ENCODE measurements around the gene PDE3A.
A peak's percentile ranks its signal among the peaks of the same experiment; 100 is the strongest.

DNA sequence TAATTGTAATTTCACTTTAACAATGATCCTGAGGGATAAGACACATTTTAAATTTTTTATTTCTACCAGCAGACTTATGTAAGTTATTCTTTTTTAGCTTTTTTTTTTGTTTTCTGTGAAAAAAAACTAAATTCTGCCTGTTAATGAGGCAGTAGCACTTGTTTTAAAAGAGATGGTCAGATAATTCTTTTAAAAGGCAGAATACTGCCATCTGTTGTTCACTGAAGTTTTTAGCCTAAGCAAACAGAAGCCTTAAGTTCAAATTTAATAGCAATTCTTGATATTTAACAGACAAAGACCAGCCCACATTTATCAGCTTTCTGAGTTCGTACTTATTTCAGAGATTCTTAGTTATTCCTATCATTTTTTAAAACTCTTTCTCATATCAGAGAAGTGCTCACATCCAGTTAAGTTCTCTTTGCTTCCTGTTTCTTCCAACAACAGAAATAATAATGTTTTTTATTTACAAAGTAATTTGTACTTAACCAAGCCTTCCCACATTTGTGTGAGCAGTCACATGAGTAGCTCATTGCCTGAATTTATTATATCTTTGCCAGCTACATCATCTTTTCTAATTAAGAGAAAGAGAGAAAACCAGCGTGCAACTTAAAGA, 233.4 kb downstream of the PDE3A start:
- TF ChIP-seq POLR2AphosphoS5 (IDR thresholded peaks at IDR 0.05), result no peak
- TF ChIP-seq, protein P1, sequence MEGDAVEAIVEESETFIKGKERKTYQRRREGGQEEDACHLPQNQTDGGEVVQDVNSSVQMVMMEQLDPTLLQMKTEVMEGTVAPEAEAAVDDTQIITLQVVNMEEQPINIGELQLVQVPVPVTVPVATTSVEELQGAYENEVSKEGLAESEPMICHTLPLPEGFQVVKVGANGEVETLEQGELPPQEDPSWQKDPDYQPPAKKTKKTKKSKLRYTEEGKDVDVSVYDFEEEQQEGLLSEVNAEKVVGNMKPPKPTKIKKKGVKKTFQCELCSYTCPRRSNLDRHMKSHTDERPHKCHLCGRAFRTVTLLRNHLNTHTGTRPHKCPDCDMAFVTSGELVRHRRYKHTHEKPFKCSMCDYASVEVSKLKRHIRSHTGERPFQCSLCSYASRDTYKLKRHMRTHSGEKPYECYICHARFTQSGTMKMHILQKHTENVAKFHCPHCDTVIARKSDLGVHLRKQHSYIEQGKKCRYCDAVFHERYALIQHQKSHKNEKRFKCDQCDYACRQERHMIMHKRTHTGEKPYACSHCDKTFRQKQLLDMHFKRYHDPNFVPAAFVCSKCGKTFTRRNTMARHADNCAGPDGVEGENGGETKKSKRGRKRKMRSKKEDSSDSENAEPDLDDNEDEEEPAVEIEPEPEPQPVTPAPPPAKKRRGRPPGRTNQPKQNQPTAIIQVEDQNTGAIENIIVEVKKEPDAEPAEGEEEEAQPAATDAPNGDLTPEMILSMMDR (IDR thresholded peaks at IDR 0.05), result peak; percentile 10 to 50 (median 40)
- no peak for TF ChIP-seq POLR2A (IDR thresholded peaks at IDR 0.05)

Data from transverse colon (tissue), 4 donors.